Measurements from ENCODE around the gene PPP4R3C.

DNA sequence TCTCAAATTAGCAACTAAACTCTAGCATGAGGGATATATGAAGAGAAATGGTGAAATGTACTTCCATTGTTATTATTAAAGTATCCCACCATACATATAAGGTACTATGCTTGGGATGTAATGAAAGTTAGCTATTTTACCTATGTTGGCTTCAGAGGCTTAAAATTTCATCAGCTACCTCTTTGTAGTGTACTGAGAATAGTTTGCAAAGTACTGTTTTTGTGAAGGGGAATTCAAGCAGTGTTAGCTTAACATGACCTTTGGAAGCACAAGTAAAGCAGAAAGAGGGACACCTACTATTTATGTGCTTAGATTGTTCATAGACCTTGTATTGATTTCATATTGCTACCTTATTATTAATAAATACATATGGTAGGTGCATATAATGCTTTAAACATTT is 11.8 kb downstream of the PPP4R3C start:
- TF ChIP-seq, protein P1, sequence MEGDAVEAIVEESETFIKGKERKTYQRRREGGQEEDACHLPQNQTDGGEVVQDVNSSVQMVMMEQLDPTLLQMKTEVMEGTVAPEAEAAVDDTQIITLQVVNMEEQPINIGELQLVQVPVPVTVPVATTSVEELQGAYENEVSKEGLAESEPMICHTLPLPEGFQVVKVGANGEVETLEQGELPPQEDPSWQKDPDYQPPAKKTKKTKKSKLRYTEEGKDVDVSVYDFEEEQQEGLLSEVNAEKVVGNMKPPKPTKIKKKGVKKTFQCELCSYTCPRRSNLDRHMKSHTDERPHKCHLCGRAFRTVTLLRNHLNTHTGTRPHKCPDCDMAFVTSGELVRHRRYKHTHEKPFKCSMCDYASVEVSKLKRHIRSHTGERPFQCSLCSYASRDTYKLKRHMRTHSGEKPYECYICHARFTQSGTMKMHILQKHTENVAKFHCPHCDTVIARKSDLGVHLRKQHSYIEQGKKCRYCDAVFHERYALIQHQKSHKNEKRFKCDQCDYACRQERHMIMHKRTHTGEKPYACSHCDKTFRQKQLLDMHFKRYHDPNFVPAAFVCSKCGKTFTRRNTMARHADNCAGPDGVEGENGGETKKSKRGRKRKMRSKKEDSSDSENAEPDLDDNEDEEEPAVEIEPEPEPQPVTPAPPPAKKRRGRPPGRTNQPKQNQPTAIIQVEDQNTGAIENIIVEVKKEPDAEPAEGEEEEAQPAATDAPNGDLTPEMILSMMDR (IDR thresholded peaks at IDR 0.05 in 8 of 11, conservative IDR thresholded peaks at IDR 0.05 in 3 of 11): no peak
- no peak for TF ChIP-seq POLR2A (IDR thresholded peaks at IDR 0.05)
- no peak for TF ChIP-seq POLR2AphosphoS5 (IDR thresholded peaks at IDR 0.05)

All from spleen (tissue), 7 donors.